ENCODE results near the gene THSD7B.

THSD7B gene

DNA sequence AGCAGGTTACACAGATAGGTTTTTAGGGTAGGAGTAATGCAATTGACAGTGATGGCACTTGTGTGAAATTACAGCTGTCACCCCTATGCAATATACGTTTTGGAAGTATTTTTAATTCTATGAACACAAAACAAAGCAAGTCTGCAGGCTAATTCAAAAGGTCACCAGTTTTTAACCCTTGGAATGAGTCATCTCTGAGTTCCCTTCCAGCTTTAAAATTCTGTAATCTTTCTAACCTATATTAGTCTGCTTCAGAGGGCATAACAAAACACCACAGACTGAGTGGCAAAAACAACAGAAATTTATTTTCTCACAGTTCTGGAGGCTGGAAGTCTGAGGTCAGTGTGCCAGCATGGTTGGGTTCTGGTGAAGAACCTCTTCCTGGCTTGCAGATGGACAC lies 602.0 kb downstream of the THSD7B start:
- DNase-seq (ENCODE audit: low spot score): no peak

DNA sequence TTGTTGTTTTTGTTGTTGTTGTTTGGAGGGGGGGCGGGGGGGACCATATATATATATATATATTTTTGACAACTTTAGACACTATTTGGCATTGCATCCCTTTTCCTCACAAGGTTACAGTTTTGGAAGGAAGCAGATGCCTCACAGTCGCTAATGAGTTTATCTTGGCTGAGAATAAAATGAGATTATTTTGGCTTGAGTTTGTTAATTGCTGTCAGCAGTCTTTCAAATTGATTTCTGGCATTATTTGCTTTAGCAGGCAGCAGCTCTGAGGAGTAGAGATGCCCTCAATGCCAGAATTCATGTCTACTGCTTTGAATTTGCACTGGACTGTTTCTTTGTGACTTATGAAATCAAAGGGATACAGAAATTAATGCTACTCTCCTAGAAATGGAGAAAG lies 603.8 kb downstream of the THSD7B start:
- no peak for DNase-seq (ENCODE audit: low spot score)

DNA sequence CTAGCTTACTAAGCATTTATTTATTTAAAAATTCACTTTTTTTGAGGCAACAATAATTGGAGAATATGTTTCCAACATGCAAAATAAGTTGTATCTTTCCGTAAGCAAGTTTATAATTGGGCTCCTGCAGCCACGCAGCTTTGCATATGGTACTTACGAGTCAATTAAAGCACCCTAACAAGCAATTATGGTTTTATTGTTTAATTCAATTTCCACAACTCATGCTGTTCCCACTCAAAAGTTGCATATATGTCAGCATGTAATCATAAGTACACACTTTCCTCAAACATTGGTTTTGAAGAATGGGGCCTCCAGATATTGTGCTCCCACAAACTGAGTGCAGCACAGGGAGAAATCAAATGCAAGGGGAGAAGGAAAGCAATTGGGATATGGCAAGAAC lies 613.8 kb downstream of the THSD7B start:
- DNase-seq (ENCODE audit: low spot score): no peak

DNA sequence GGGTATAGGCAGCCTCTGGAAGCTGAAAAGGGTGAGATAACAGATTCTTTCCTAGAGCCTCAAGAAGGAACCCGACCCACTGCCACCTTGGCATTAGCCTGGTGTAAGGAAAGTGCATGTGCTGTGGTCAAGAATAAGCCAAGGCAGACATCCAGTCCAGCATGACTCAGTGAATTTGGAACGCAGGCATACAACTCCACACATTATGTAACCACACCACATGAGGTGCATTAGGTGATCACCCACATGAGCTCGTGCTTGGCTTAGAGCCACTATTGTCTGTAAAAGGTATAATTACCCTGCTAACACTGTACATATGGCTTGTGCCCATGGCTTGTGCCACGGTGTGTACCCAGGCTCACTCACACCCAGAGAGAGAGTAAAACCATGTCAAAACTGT lies 615.3 kb downstream of the THSD7B start:
- peak; percentile 40 for DNase-seq (ENCODE audit: low spot score)

DNA sequence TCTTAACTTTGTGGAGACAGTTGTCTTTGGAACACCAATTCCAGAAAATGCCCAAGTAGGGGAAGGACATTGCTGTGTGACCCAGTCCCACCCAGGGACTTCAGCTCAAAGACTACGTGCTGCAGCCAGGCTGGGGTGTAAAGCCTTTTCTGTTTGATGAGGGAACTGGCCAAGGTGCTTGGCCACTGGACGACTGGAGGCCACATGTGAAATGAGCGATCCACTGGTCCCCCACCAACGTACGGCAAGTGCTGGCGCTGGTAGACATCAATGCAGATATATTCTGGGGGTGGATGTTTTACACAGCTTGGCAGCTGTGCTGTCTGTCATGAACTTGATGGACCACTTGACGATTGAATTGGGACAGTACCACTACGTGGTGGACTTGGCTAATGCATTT lies 616.4 kb downstream of the THSD7B start:
- no peak for DNase-seq (ENCODE audit: low spot score)

DNA sequence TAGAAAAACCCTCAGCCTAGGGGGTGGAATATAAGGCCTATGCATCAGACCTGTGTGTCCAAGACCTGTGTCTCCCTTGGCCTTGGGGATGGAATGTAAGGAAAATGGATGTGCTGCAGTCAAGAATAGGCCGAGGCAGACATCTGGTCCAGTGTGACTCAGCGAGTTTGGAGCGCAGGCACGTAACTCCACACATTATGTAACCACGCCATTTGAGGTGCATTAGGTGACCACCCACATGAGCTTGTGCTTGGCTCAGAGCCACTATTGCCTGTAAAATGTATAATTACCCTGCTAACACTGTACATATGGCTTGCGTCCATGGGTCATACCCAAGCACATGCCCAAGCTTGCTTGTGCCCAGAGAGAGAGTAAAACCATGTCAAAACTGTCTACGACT lies 618.0 kb downstream of the THSD7B start:
- DNase-seq (ENCODE audit: low spot score): no peak

DNA sequence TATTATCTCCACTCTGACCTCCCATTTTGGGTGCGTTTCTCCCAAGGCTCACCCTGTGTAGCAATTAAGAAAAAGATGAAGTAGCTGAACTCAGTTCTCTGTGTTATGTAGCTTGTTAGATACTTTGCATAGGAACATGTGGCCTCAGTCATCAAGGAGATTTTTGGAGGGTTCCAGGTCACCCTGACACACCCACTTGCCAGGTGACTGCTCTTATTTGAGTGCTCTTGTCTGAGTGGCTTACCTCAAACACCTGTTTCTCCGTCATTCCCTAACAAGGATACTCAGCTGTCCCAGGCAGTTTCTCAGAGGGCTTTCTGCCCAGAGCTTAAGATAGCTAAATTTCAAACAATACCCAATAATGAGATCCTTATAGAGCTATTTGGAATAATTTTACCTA lies 621.7 kb downstream of the THSD7B start:
- no peak for DNase-seq (ENCODE audit: low spot score)

DNA sequence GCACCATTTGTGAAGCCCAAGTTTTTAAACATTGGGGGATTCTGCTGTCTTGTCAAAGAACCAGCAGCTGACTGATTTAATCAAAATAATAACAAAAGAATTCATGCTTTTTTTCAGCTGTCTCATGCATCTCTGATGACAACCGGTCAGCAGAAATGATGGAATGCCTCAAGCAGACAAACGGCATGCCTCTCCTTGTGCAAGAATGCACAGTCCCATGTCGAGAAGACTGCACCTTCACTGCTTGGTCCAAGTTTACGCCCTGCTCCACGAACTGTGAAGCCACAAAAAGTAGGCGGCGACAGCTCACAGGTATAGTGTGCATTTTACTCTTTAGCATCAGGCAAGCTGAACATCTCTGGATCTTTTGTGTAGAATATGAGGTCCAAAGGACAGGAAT lies 640.2 kb downstream of the THSD7B start:
- no peak for DNase-seq (ENCODE audit: low spot score)

DNA sequence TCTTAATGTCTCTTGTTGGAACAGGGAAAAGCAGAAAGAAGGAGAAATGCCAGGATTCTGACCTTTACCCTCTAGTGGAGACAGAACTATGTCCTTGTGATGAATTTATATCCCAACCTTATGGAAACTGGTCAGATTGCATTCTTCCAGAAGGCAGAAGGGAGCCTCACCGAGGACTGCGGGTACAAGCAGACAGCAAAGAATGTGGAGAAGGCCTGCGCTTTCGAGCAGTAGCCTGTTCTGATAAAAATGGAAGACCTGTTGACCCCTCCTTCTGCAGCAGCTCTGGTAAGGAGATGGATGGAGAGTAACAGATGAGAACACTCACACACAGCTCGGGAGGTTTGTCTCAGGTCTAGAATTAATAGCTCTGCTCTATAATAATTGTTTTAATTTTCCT lies 646.2 kb downstream of the THSD7B start:
- DNase-seq (ENCODE audit: low spot score): no peak

DNA sequence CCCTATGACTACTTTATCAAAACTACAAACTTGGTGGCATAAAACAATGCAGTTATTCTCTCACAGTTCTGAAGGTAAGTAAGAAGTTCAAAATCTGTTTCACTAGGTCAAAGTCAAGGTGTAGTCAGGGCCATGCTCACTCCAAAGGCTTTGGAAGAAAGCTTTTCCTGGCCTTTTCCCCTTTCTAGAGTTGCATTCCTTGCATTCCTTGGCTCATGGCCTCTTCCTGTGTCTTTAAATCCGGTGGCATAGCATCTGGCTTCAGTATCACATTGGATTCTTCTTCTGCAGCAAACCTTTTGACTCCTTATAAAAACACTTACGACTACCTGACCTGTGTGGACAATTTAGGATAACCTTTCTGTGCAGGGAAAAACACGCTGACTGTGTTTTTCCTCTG lies 655.4 kb downstream of the THSD7B start:
- DNase-seq (ENCODE audit: low spot score): peak; percentile 53

DNA sequence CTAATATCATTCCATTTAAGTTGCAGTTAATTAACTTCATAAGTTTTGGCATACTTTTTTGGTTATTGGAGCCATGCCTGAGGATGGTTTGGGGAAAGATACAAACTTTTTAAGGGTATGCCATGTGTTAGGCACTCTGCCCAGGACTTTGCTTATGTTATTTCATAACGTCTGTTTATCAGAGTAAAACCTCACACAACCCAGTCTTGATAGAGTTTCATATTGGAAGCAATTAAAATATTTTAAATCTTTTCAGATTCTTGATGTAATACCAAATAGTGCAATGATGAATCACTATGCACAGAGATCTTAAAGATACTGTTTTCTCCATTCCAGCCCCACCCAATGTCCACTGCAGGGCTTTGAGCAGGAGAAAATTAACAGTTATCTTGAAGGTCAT lies 669.8 kb downstream of the THSD7B start:
- DNase-seq (ENCODE audit: low spot score): peak; percentile 59

DNA sequence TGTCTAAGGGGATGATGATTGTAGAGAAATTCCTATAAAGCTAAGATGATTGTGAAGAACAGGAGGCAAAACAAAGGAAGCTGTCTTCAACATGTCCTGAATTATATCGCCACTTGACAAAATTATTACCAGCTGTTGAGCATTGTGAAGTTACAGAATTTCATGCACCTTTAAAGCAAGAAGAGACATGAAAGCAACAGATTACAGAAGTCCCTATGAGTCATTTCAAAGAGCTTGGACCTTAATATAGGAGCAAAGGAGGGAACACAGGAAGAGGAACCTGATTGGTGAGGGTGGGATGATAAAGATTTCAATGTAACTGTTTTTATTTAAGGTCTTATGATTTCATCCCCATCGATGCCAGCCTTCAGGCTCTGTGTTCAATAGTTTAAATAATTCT lies 672.0 kb downstream of the THSD7B start:
- DNase-seq (ENCODE audit: low spot score): peak; percentile 5

DNA sequence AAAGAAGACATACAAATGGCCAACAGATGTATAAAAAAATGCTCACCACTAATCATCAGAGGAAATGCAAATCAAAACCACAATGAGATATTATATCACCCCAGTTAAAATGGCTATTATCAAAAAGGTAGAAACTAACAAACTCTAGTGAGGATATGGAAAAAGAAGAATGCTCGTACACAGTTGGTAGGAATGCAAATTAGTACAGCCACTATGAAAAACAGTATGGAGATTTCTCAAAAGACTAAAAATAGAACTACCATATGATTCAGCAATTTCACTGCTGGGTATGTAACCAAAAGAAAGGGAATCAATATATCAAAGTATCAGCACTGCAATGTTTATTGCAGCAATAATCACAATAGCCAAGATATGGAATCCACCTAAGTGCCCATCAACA lies 679.6 kb downstream of the THSD7B start:
- no peak for DNase-seq (ENCODE audit: low spot score)

DNA sequence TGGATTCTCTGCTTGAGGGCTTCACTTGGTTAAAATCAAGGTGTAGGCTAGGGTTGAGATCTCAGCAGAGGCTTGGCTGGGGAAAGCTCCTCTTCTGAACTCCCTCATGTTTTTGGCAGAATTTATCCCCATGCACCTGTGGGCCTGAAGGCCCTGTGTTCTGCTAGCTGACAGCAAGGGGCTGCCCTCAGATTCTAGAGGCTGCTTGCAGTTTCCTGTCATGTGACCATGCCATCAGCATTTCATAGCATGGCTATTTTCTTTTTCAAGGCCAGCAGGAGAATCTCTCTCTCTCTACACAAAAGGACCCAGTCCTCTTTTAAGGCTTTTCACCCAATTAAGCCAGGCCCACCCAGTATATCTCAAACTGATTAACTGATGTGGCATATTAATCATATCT lies 684.1 kb downstream of the THSD7B start:
- DNase-seq (ENCODE audit: low spot score): no peak

DNA sequence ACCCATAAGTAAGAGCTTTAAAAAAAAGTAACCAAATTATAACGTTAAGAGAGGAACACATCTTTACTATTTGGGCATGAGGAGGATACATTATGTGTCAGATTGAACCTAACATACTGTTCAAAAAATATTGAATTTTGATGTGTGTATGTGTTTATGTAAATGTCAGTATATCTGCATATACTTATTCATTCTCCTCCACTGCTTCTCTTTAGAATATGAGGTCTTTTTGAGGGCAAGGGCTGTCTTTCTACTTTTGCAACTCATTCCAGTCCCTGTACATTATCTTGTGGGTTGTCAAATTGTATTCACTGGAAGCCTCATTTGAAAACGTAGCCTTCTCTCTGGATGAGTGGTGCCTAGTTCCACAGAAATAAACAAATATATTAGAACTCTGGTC lies 689.5 kb downstream of the THSD7B start:
- DNase-seq (ENCODE audit: low spot score): no peak

DNA sequence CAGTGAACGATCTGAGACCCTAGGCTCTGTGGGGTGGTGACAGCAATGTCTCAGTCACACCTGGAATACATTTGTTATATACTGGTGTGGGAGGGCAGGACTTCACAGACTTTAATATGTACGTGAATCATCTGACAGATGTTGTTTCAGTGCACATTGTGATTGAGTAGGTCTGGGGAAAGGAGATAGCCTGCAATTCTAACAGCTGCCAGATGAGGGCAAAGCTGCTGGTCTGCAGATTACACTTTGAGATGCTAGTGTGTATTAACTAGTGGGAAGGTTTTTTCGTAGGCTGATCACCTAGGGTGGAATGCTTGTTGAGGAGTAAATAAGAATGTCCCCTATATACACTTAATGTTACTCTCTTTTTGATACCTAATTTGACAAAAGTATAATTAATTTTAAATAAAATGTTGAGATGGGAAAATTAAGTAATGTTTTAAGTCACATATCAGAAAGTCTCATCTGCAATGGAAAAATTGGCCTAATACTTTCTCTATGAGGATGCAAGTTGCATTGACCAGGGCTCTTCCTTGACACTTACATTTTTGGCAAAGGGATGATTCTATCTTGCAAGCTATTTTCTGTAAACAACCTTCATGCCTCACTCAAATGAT lies 702.0 kb downstream of the THSD7B start:
- peak; percentile 55 for DNase-seq (ENCODE audit: low spot score)

DNA sequence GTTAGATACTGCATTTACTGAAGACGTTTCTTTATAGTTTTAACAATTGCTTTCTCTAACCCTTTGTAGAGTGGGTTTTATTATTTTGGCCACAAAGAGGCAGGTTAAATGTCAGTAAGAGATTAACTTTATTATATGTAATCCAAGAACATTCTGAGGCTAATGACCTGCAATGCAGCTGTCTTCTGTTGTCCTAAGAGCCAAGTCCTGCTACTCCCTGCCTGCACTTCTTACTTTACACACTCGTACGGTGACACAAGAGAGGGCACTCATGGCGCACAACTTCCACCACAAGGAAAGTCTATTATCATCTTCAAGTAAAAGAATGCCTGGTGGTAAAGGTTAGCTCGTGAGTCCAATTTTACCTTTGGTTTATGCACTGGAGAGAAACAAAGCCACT lies 727.9 kb downstream of the THSD7B start:
- DNase-seq (ENCODE audit: low spot score): no peak

DNA sequence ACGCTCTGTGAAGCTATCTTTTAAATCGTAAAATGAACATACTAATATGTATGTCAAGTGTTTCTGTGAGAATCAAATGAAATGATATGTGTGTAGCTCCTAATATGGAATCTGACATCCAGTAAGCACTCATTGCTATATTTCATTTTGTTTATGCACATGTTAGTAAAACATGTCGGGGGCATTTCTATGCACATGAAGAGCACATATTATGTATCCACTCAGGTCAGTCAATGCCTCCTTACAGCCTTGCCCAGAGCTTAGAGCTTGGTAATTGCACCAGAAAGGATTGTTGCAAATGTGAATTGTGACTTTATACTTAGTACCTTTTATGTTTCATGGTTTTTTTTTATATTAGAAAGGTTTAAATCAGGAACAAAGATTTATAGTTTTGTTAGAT lies 735.3 kb downstream of the THSD7B start:
- no peak for DNase-seq (ENCODE audit: low spot score)

DNA sequence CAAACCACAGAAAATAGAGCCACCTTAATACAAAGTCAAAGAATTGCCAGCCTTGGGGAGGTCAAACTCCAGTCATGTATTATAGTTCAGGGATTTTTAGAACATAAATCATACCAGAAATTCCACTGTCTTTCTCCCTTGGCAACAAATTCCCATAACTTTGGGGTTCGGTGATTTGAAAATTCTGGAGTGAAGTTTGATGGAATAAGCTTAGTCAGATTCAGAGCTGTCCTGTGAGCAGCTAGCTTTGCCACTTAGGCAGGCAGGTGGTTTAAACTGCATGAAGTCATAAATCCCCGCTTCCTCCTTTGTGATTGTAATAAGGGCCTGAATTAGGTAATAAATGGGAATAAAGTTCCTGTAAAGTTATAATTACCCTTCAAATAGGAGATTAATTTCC lies 741.9 kb downstream of the THSD7B start:
- no peak for DNase-seq (ENCODE audit: low spot score)

DNA sequence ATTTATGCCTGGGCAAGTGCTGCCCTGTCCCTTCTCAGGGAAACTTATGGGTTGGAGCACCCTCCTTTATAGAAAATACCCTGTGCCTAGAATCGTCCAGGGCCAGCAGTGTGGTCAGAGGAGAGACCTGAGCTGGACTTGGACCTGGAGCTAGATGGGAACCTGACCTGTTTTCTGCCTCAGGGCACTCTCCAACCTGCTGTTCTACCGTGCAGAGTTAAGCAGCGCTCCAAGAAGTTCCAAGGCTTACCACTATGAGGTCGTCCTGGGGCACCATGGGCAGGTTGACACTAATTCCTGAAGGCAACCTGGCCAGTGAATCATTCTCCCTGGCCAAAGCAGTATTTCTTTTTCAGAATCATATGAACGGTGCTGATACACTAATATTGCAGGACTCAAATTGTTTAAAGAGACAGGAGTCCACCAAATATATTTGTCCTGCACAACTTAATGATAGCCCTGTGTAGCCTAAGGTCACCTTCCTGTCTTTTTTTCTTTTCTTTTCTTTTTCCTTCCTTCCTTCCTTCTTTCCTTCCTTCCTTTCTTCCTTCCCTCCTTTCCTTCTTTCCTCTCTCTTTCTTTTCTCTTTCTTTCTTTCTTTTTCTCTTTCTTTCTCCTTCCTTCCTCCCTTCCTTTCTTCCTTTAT lies 743.5 kb downstream of the THSD7B start:
- DNase-seq (ENCODE audit: low spot score): no peak

DNA sequence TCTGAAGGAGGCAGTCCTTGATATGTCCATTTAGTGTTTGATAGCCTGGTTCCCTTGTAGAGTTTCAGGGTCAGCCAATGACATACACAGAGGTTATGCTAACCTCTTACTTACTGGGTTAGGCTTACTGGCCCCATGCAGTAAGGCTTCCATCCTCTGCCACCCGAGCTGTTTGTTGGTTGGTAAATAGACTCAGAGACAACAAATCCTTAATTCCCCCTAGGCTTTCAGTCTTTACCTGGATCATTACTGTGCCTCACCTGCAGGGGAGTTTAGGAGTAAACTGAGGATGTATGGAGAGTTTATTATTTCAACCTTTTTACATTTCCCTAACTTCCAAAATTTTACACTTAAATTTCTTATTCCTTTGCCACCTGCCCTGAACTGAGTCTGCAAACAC lies 746.2 kb downstream of the THSD7B start:
- DNase-seq (ENCODE audit: low spot score): no peak

DNA sequence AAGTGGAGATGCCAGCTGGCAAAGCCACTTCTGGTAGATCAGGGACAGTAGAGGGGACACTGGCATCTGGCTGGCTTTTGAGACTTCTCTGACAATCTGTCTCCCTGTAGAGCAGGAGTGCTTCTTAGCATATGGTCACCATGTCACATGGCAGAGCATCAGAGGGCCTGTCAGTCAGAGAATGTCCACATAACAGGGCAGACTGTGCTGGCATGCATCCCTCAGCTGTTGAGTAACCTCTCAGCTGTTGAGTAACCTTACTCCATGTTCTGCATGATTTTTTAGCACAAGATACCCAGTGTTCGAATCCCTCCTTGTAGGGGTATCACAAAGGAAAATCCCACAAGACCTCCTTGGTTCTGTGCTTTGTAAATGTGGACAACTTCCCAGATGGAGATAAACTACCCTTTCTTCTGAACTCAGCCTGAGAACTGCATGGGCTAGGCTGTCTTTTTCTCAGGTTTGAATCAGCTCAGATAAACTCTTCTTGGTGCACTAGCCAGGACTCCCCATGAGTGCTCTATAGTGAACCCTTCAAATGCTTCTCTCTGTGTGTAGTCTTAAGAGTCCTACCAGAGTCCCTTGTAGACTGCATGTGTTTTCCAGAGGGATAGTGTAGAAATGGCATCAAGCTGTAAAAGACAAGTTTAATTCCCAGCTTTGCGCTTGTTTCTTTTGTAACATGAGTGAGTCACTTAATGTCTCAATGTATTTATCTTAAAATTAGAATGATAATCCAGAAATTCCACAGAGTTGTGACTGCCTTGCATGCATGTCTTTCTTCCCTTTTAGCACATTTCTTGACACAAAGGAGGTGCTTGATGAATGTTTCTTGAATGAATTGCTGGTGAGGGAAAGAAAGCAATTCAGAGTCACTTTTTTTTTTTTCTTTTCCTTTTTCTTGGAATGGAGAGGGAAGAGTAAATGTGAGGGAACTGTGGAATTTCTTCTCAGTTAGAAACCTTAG lies 756.6 kb downstream of the THSD7B start:
- no peak for DNase-seq (ENCODE audit: low spot score)

DNA sequence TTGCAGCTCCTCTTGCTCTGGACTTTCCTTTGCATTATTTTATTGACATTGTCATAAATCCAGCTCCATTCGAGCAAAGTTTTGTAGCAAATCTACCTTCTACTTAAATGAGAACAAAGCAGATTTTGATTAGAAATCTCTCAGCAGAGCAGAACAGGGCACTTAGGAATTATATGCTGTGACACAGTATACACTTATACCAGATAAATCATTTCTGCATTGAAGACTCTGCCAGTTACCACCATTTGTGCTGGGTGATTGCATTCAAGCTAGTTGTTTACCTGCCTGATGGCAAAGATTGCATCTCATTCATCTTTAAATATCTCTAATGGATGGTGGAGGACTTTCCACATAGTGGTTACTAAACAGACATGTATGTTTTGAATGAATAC lies 757.3 kb downstream of the THSD7B start:
- no peak for DNase-seq (ENCODE audit: low spot score)

Data from GM03348 (cell line).